Activated CD8-positive, alpha-beta T cell treated with anti-CD3 and anti-CD28 coated beads, Interleukin-2, amount 10 ng/mL, durations not matched to agents 7 days and 5 days (primary cell): ENCODE results near the gene AKAP7. TPM values are rescaled to one million over a fixed set of nuclear protein-coding genes. Genes with fewer than 3 reads are reported as not detected.

Experiments
- ATAC-seq: fragments of 150-1000 bp; cut with Tn5 transposase; one replicate; pipeline ENCODE4 v1.10.0; 2021; ENCODE audit warnings: moderate library complexity
- CTCF ChIA-PET: fragments of 350-600 bp; sonication (Branson Sonifier 250); formaldehyde crosslinking; loops from one replicate; lab custom pipeline; 2021; ENCODE audit warnings: antibody characterized with exemption; lab: Charles Lee
- POLR2A ChIA-PET: fragments of 350-600 bp; sonication (Branson Sonifier 250); formaldehyde crosslinking; loops from one replicate; lab custom pipeline; 2021; ENCODE audit warnings: antibody characterized with exemption; lab: Charles Lee
- DNase-seq: peaks from one replicate; pipeline ENCODE4 v3.0.0-alpha.2; 2020
- H3K27ac Mint-ChIP-seq: one replicate; pipeline ENCODE4 v1.8.0; 2021; ENCODE audit warnings: mild to moderate bottlenecking, mixed read lengths
- H3K27me3 Mint-ChIP-seq: one replicate; pipeline ENCODE4 v1.8.0; 2021; ENCODE audit warnings: low read depth, mixed read lengths
- H3K36me3 Mint-ChIP-seq: one replicate; pipeline ENCODE4 v1.8.0; 2021; ENCODE audit warnings: low read depth, mixed read lengths
- H3K4me1 Mint-ChIP-seq: one replicate; pipeline ENCODE4 v1.8.0; 2021; ENCODE audit warnings: low read depth, mixed read lengths
- H3K4me3 Mint-ChIP-seq: one replicate; pipeline ENCODE4 v1.8.0; 2021; ENCODE audit warnings: mild to moderate bottlenecking, mixed read lengths
- H3K9me3 Mint-ChIP-seq: one replicate; pipeline ENCODE4 v1.8.0; 2022; ENCODE audit warnings: mixed read lengths; ENCODE audit not compliant: insufficient read depth
- total RNA-seq, 2 experiments: library from RNA; stranded (reverse); gene quantifications; one replicate each; pipeline ENCODE4 v1.2.3, GENCODE V29; 2021

AKAP7 gene
- total RNA-seq, 2 experiments from 2014 or later, result 7.8 to 9.1 TPM

DNA sequence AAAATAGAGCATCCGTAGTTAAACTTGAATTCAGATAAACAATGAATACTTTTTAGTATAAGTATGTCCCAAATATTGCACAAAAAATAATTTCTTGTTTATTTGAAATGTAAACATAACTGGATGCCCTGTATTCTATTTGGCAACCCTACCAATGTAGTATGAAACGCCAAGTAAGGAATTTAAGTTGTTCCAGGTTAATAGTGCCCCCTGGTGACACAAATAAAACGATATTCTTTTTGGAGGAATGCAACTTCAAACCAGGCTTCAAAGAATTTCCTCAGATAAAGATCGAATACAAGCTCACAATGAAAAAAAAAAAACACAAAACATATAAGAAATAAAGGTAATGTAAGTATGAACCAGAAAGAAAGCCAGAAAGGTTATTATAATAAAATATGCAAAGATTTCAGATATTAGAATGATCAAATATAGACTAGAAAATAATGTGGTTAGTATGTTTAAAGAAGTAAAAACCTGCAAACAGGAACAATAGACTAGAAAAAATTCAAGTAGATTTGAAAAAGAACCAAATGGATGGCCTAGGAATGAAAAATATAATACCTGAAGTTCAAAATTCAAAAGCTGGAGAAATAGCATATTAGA is 18.4 kb upstream of the AKAP7 start:
- H3K27me3 Mint-ChIP-seq, result no peaks in the 10 kb centered on the region
- no peaks in the 10 kb centered on the region for H3K36me3 Mint-ChIP-seq
- no peaks in the 10 kb centered on the region for H3K4me1 Mint-ChIP-seq
- H3K27ac Mint-ChIP-seq, result no peak overlapping the region
- ChIA-PET POLR2A (no interaction called here), CTCF (interaction anchor here (0.8 to 8.2 kb wide), 15 partner anchors 12 to 795 kb away, joined by 3 to 97 read pairs (median 4); partner anchors contain the start of gene MED23)
- no peak for DNase-seq
- no peak for ATAC-seq
- no peak overlapping the region for H3K4me3 Mint-ChIP-seq
- H3K9me3 Mint-ChIP-seq, result no peaks in the 10 kb centered on the region

DNA sequence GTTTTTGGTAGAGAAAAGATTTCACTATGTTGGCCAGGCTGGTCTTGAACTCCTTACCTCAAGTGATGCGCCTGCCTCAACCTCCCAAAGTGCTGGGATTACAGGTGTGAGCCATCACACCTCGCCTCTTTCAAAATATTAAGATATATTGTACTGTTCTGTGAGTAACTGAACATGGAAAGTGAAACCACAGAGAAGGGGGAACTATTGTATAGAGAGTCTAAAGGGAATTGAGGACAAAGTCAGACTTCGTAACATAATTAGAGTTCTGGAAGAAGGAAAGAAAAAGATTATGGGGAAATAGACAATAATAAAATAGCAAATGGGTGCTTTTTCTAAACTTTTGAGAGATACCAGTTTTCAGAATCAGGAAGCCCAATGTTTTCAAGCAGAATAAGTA is 17.4 kb upstream of the AKAP7 start:
- POLR2A ChIA-PET, result no interaction called here
- no peak overlapping the region for H3K4me3 Mint-ChIP-seq
- H3K27ac Mint-ChIP-seq, result no peak overlapping the region

DNA sequence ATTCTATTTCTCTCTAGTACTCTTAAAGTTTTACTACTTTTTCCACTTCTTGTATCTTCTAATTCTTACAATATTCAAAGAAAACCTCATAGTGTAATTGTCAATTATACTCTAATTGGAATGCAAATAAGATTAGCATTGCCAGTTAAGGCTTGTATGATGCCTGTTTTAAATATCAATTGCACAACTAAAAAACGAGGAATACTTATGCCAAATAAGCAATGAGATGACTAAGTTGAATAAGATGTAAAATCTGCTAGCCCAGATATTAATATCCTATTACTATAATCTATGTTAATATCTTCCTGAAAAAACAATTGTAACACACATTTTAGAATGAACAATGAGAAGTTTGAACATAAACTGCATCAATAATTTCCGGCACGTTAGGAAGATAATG is 13.3 kb upstream of the AKAP7 start:
- peaks cover 17% of the 10 kb centered on the region for H3K27me3 Mint-ChIP-seq
- H3K4me3 Mint-ChIP-seq, result no peak overlapping the region
- ATAC-seq (no peak), DNase-seq (no peak)
- H3K27ac Mint-ChIP-seq, result no peak overlapping the region
- H3K4me1 Mint-ChIP-seq, result no peaks in the 10 kb centered on the region
- H3K9me3 Mint-ChIP-seq, result no peaks in the 10 kb centered on the region
- CTCF ChIA-PET, result interaction anchor here (1.0 kb wide), 1 partner anchor 237 kb away, joined by 3 read pairs; no protein-coding TSS in a partner anchor
- no peaks in the 10 kb centered on the region for H3K36me3 Mint-ChIP-seq
- POLR2A ChIA-PET, result no interaction called here

More for the DNA sequence above, 17.4 kb upstream of the AKAP7 start:
- H3K27me3 Mint-ChIP-seq, result peaks cover under 1% of the 10 kb centered on the region
- H3K4me1 Mint-ChIP-seq, result no peaks in the 10 kb centered on the region
- CTCF ChIA-PET, result interaction anchor here (1.0 to 8.2 kb wide), 3 partner anchors 51 to 416 kb away, joined by 3 to 97 read pairs (median 5); no protein-coding TSS in a partner anchor
- H3K9me3 Mint-ChIP-seq, result no peaks in the 10 kb centered on the region
- no peak for ATAC-seq
- no peak for DNase-seq
- no peaks in the 10 kb centered on the region for H3K36me3 Mint-ChIP-seq

DNA sequence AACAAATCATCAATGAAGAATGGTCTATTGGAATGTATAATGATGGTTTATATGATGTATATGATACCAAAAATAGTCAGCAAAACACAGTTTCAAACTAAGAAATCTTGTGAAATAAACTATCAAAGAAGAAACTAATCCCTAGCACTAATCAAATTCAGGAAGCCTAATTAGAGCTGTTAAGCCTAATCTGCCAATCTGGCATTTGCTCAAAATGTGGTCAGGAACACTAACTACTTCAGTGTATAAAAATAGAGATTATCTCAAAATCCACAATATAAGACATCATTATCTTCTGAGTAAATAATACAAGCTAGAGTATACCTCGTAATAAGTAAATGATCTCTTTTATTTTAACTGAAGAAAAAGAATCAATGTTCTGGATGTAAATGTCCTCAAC is 12.8 kb upstream of the AKAP7 start:
- DNase-seq (no peak), ATAC-seq (no peak)
- H3K36me3 Mint-ChIP-seq, result no peaks in the 10 kb centered on the region
- H3K4me3 Mint-ChIP-seq, result no peak overlapping the region
- H3K9me3 Mint-ChIP-seq, result no peaks in the 10 kb centered on the region
- H3K4me1 Mint-ChIP-seq, result no peaks in the 10 kb centered on the region
- peaks cover 17% of the 10 kb centered on the region for H3K27me3 Mint-ChIP-seq
- no peak overlapping the region for H3K27ac Mint-ChIP-seq
- ChIA-PET POLR2A (no interaction called here), CTCF (no interaction called here)

DNA sequence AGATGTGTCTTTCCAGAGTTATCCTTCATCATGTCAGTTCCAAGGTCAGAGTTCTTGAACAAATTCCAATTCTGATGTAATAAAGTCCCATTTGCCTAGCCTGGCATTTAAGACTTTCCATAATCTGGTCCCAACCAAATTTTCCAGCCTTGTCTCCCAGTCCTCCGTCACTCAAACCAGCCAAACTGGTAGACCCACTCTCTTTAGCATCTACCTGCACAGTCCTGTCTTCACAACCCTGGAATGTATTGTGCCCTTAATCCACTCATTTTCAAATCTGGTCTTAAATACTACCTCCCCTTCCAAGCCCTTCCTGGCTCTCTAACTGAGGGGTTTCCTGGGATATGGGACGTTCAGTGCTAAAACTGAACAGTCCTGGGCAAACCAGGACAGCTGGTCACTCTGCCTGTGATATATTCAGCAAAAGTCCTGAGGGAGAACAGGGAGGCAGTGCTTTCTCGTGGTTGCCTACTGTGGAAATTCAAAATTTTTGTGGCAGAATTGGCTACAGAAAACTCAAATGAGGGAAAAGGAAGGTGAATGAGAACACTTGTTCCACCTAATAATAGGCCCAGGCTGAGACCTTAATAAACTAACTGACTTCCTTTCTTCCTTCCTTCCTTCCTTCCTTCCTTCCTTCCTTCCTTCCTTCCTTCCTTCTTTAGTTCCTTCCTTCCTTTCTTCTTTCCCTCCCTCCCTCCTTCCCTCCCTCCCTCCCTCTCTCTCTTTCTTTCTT is 10.8 kb upstream of the AKAP7 start:
- no peaks in the 10 kb centered on the region for H3K9me3 Mint-ChIP-seq
- no peak overlapping the region for H3K27ac Mint-ChIP-seq
- no peaks in the 10 kb centered on the region for H3K4me1 Mint-ChIP-seq
- ChIA-PET POLR2A (no interaction called here), CTCF (no interaction called here)
- no peak overlapping the region for H3K4me3 Mint-ChIP-seq
- no peaks in the 10 kb centered on the region for H3K36me3 Mint-ChIP-seq
- DNase-seq, result no peak
- no peak for ATAC-seq
- H3K27me3 Mint-ChIP-seq, result peaks cover 17% of the 10 kb centered on the region

DNA sequence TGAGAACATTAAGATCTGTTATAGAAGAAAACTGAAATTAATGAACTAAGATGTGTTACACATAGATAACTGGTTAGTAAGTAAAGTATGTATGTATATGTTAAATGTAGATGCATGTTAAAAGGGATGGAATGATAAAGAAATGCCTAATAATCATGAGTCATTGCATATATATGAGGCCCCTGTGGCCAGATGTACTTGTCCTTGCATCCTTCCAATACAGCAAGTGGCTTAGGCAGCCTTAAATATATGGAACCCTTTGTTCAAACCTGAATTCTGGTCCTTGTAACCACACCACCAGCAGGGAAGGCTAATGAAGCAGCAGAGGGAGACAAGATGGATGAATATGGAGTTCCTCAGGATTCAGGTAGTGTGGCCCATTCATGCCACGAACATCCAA is 9.8 kb upstream of the AKAP7 start:
- POLR2A ChIA-PET, result no interaction called here

DNA sequence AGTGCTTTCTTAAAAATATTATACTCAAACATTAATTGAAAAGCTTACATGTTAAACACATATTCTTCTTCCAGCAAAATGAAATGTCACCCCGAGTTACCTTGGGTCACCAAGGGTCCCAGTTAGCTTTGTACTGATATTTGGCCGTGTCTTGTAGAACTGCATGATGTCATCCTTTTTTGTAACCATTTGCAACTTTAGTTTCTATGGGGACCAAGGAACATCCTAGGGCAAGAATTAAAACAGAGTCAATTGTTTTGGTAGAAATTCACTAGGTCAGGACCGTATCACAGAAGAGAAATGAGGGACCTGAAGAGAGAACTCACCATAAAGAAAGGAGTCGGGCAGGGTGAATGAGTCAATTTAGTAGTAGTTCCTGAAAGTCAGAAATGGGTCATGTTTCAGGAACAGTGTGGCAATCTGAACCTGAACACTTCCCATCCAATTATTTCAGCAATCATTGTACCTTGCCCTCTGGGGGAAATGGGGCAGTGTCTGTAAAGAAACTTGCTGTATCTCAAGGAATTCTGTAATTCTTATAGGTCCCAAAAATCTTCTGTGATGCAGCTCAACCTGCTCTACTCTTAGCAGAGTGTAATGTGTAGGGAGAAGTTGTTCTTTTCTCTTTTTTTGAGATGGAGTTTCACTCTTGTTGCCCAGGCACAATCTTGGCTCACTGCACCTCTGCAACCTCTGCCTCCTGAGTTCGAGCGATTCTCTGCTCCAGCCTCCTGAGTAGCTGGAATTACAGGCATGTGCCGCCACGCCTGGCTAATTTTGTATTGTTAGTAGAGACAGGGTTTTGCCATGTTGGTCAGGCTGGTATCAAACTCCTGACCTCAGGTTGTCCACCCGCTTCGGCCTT is 5.3 kb upstream of the AKAP7 start:
- Mint-ChIP-seq H3K27ac (no peak overlapping the region), H3K9me3 (no peaks in the 10 kb centered on the region), H3K36me3 (no peaks in the 10 kb centered on the region), H3K4me1 (peaks cover 6% of the 10 kb centered on the region), H3K27me3 (peaks cover 17% of the 10 kb centered on the region), H3K4me3 (no peak overlapping the region)
- DNase-seq, result no peak
- ChIA-PET POLR2A (no interaction called here), CTCF (interaction anchor here (0.7 to 2.7 kb wide), 2 partner anchors 13 to 415 kb away, joined by 3 to 9 read pairs; no protein-coding TSS in a partner anchor)
- no peak for ATAC-seq

More for the DNA sequence above, 9.8 kb upstream of the AKAP7 start:
- no peaks in the 10 kb centered on the region for H3K36me3 Mint-ChIP-seq
- no peak for DNase-seq
- CTCF ChIA-PET, result no interaction called here
- no peaks in the 10 kb centered on the region for H3K9me3 Mint-ChIP-seq
- ATAC-seq, result no peak
- H3K4me1 Mint-ChIP-seq, result no peaks in the 10 kb centered on the region
- peaks cover 17% of the 10 kb centered on the region for H3K27me3 Mint-ChIP-seq
- no peak overlapping the region for H3K4me3 Mint-ChIP-seq
- no peak overlapping the region for H3K27ac Mint-ChIP-seq

DNA sequence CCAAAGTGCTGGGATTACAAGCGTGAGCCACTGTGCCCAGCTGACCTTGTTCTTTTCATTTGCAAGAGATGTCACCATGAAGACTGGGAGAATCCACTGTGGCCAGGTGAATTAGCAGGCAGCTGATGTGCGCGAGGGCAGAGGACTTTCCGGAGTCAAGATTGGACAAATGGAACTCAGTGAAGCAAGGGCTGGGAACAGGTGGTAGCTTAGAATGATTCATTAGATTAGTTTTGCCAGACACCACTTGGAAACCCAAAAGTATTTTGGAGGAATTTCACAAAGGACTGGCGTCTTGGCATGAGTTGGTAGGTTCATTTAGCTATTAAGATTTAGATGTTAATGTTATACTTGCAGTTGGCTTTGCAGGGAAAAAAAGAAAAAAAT is 4.7 kb upstream of the AKAP7 start:
- Mint-ChIP-seq H3K4me3 (no peak overlapping the region), H3K27me3 (peaks cover 12% of the 10 kb centered on the region), H3K4me1 (peaks cover 8% of the 10 kb centered on the region), H3K27ac (no peak overlapping the region), H3K36me3 (no peaks in the 10 kb centered on the region), H3K9me3 (no peaks in the 10 kb centered on the region)
- ATAC-seq (no peak), DNase-seq (no peak)
- ChIA-PET CTCF (interaction anchor here (0.6 to 2.7 kb wide), 3 partner anchors 14 to 1525 kb away, joined by 3 to 9 read pairs (median 3); no protein-coding TSS in a partner anchor), POLR2A (interaction anchor here (0.5 kb wide), 1 partner anchor 262 kb away, joined by 3 read pairs; no protein-coding TSS in a partner anchor)

DNA sequence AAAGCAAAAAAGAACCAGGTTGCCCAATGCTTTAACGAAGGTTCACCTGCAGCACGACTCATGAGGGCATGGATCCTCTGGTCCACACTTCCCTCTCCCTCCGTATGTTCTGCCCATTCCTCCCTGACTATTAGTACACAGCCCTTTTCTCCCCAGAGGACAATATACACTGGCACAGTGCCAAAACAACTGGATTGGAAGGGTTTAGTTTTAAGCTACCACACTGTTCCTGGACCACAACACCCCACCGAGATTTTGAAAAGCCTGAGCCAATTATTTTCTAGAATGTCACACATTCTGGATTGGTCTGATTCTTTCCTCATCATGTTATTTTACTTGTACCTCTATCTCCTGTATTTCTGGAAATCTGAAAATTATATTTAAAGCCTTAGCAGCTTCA is 2.9 kb upstream of the AKAP7 start:
- POLR2A ChIA-PET, result interaction anchor here (0.9 kb wide), 1 partner anchor 16 kb away, joined by 3 read pairs; no protein-coding TSS in a partner anchor
- Mint-ChIP-seq H3K9me3 (no peaks in the 10 kb centered on the region), H3K4me1 (peaks cover 19% of the 10 kb centered on the region), H3K4me3 (no peak overlapping the region), H3K27me3 (peaks cover 8% of the 10 kb centered on the region), H3K27ac (no peak overlapping the region), H3K36me3 (peaks cover 3% of the 10 kb centered on the region)
- no peak for DNase-seq
- CTCF ChIA-PET, result interaction anchor here (1.2 kb wide), 1 partner anchor 13 kb away, joined by 3 read pairs; no protein-coding TSS in a partner anchor
- ATAC-seq, result no peak

DNA sequence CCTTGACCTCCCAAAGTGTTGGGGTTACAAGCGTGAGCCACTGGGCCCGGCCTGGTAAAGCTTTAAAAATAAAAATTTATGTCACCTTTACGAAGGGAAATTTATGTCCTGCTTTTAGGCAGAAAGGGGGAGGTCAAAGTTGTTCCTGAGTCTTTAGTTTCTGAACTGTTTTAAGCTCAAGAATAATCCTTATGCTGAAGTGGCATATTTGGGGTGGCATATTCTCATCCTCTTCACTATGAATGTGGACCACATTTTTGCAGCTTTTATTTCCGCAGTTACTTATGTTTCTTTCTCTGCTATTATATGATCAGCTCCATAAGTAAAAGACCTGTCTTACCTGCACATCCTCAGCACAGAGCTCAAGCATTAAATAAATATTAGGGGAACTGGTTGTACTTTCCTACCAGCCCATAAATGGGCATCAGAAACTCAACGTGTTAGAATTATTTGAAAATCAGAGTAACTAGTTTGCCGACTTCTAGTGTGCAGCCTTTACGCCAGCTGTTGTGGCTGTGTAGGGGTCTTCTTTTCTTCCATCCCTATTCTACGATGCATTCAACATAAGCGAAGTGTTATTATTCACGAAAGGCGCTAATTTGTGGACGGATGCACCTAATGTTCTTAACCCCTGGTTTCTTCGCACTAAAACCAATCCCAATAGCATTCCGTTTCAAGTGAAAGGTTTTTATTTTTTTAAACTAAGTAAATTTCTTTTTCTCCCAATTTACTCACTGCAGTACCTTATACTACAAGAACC is 867 bp upstream of the AKAP7 start:
- no peaks in the 10 kb centered on the region for H3K9me3 Mint-ChIP-seq
- H3K36me3 Mint-ChIP-seq, result peaks cover 7% of the 10 kb centered on the region
- ChIA-PET CTCF (interaction anchor here (0.8 to 1.1 kb wide), 5 partner anchors 28 to 399 kb away, joined by 3 to 5 read pairs (median 3); no protein-coding TSS in a partner anchor), POLR2A (no interaction called here)
- H3K27me3 Mint-ChIP-seq, result peaks cover 8% of the 10 kb centered on the region
- H3K4me3 Mint-ChIP-seq, result peak overlapping the region; percentile 80
- peak overlapping the region; percentile 87 for H3K27ac Mint-ChIP-seq
- no peak for DNase-seq
- no peak for ATAC-seq
- H3K4me1 Mint-ChIP-seq, result peaks cover 19% of the 10 kb centered on the region

DNA sequence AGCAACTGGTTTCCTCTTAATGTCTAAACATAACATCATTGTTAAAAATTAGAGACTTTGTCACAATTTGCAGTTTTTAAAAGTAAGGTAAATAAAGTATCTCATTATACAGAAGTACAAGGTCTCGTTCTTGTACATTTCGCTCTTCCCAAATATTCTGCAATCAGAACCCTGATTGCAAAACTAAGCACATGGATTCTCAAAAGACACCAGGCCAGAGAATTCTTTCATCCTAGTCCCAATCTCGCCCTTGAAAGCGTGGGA is 355 bp upstream of the AKAP7 start:
- no peak for ATAC-seq
- CTCF ChIA-PET, result interaction anchor here (0.9 kb wide), 1 partner anchor 27 kb away, joined by 3 read pairs; no protein-coding TSS in a partner anchor

More for the DNA sequence above, 355 bp upstream of the AKAP7 start:
- Mint-ChIP-seq H3K36me3 (peaks cover 7% of the 10 kb centered on the region), H3K9me3 (no peaks in the 10 kb centered on the region), H3K27me3 (peaks cover 8% of the 10 kb centered on the region), H3K4me3 (peak overlapping the region; percentile 80), H3K4me1 (peaks cover 19% of the 10 kb centered on the region), H3K27ac (peak overlapping the region; percentile 87)
- POLR2A ChIA-PET, result no interaction called here
- DNase-seq, result no peak
